ENCODE measurements around the gene SESN2. TPM values are rescaled to one million over a fixed set of nuclear protein-coding genes. Genes with fewer than 3 reads are reported as not detected.
A peak's percentile ranks its signal among the peaks of the same experiment; 100 is the strongest.

SESN2 gene
- 1 to 10 TPM; 4.4 to 4.5 TPM for total RNA-seq
- long read RNA-seq, transcript SESN2-201 (10 exons, 3,453 nt): major isoform, 7 of 8 reads
- long read RNA-seq, partial matches to known transcripts: 1 of 8 reads
- long read RNA-seq, other reads (novel, unspliced or antisense): 0 of 8 reads

GRCh38 chr1:28259252-28259933 is at the start of gene SESN2:
SESN2 (plus strand) TSS chr1:28259518; CDS start chr1:28259848, 330 bp downstream.
- ATAC-seq (peak; percentile 96 to 97), DNase-seq (peak; percentile 100)
- intact Hi-C loops (cut with DNase I): no loop called here

- no peak for ATAC-seq
- DNase-seq: no peak
- intact Hi-C loops (cut with DNase I): loop anchor here (2.0 to 10.0 kb wide), 2 partner anchors 115 to 119 kb away; no protein-coding TSS in a partner anchor
Observed at GRCh38 chr1:28209700-28210099, 49.6 kb upstream of the SESN2 start.

- DNase-seq (no peak), ATAC-seq (no peak)
- intact Hi-C loops (cut with DNase I): no loop called here
Observed at GRCh38 chr1:28213315-28213714, 46.0 kb upstream of the SESN2 start.

GRCh38 chr1:28229089-28229488 is 30.2 kb upstream of the SESN2 start:
- intact Hi-C loops (cut with DNase I): no loop called here
- DNase-seq (no peak), ATAC-seq (no peak)

GRCh38 chr1:28229996-28230395 is 29.3 kb upstream of the SESN2 start:
- intact Hi-C loops (cut with DNase I): no loop called here
- no peak for DNase-seq
- no peak for ATAC-seq

- DNase-seq (peak; percentile 97), ATAC-seq (peak; percentile 78 to 81)
- intact Hi-C loops (cut with DNase I): no loop called here
Observed at GRCh38 chr1:28232558-28233263, 26.6 kb upstream of the SESN2 start, which contains the start of gene DNAJC8. DNAJC8 (minus strand) TSS chr1:28233029; CDS start chr1:28232998, 31 bp downstream.

- DNase-seq (no peak), ATAC-seq (no peak)
- intact Hi-C loops (cut with DNase I): no loop called here
Observed at GRCh38 chr1:28233264-28233606, 26.1 kb upstream of the SESN2 start.

- DNase-seq: peak; percentile 98
- peak; percentile 95 to 96 for ATAC-seq
- intact Hi-C loops (cut with DNase I): no loop called here
Observed at GRCh38 chr1:28235755-28236655, 23.3 kb upstream of the SESN2 start, which contains the start of gene ATP5IF1. ATP5IF1 (plus strand) TSS chr1:28236124; CDS start chr1:28236184, 60 bp downstream.

GRCh38 chr1:28236656-28237322 is 22.5 kb upstream of the SESN2 start:
- ATAC-seq: peak in 1 of 2 donors; percentile 1
- DNase-seq: no peak
- intact Hi-C loops (cut with DNase I): no loop called here

- ATAC-seq: no peak
- no peak for DNase-seq
- intact Hi-C loops (cut with DNase I): no loop called here
Observed at GRCh38 chr1:28239004-28239403, 20.3 kb upstream of the SESN2 start.

- intact Hi-C loops (cut with DNase I): no loop called here
- ATAC-seq (no peak), DNase-seq (no peak)
Observed at GRCh38 chr1:28240024-28240423, 19.3 kb upstream of the SESN2 start.

GRCh38 chr1:28241638-28242241 is 17.6 kb upstream of the SESN2 start:
- DNase-seq (no peak), ATAC-seq (no peak)
- intact Hi-C loops (cut with DNase I): no loop called here

- intact Hi-C loops (cut with DNase I): no loop called here
- DNase-seq (no peak), ATAC-seq (no peak)
Observed at GRCh38 chr1:28243685-28244311, 15.5 kb upstream of the SESN2 start.

GRCh38 chr1:28244549-28245251 is 14.6 kb upstream of the SESN2 start:
- intact Hi-C loops (cut with DNase I): loop anchor here in 1 of 2 donors (5.0 kb wide), 1 partner anchor 83 kb away; the partner anchor contains the start of gene MED18
- no peak for ATAC-seq

GRCh38 chr1:28246427-28246832 is 12.9 kb upstream of the SESN2 start:
- no peak for ATAC-seq
- DNase-seq: no peak
- intact Hi-C loops (cut with DNase I): loop anchor here in 1 of 2 donors (5.0 kb wide), 1 partner anchor 81 kb away; the partner anchor contains the start of gene MED18

More at GRCh38 chr1:28244549-28245251, 14.6 kb upstream of the SESN2 start:
- DNase-seq: peak; percentile 39

GRCh38 chr1:28247612-28248272 is 11.6 kb upstream of the SESN2 start:
- ATAC-seq (no peak), DNase-seq (no peak)
- intact Hi-C loops (cut with DNase I): loop anchor here in 1 of 2 donors (5.0 kb wide), 1 partner anchor 80 kb away; the partner anchor contains the start of gene MED18
